ENCODE data around the gene THSD4. TPM values are rescaled to one million over a fixed set of nuclear protein-coding genes. Genes with fewer than 3 reads are reported as not detected.

THSD4 gene
- total and polyA plus RNA-seq, 9 of the 15 experiments (the other 6 are each of a cell fraction or from before 2014, with no cell fraction given): 0.04 TPM; not detected in 5

DNA sequence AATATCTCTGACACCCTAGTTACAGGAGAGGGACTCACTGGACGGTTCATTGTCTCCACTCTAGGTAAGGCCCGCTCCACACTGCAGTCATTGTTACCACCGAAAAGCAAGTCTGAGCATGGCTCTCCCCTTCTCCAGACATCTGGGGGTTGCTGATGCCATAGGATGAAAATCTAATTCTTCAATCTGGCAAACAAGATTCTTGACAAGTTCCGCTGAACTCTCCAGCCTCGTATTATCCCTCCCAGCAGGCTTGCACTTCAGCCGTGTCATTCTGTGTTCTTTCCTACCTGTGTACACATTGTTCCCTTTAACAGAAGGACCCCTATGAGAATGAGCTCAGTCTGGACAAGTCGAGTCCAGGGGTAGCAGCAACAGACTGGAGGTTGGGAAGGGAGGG lies 542.8 kb downstream of the THSD4 start:
- no peak for DNase-seq (ENCODE audit: extremely low read depth in 1 of 4, low spot score in 3 of 4)
- H2AFZ ChIP-seq (ENCODE audit: low read depth, low read length): no peak overlapping the region
- WGBS (ENCODE audit: insufficient coverage, low coverage, missing lambda C conversion rate): 1% methylated on average over 7 of the region's 7 CpGs
- no peaks in the 10 kb centered on the region for H3K9me1 ChIP-seq (ENCODE audit: control insufficient read depth, insufficient read depth, low read length)
- no peaks in the 10 kb centered on the region; the same call in 1 of the 2 replicates for H4K20me1 ChIP-seq (replicated peaks; ENCODE audit: control insufficient read depth, insufficient read depth, low read length)
- ATAC-seq: no peak
- no peak overlapping the region for H3K9ac ChIP-seq (ENCODE audit: insufficient read depth in 1 of 2, low read depth in 2 of 2, low read length in 2 of 2)
- no peak overlapping the region for H3K4me3 ChIP-seq
- intact Hi-C loops (cut with micrococcal nuclease) (no loop called here), in situ Hi-C loops (cut with MboI) (no loop called here)
- no peak overlapping the region for H3K4me2 ChIP-seq (ENCODE audit: insufficient read depth, low read length)
- H3K79me2 ChIP-seq (ENCODE audit: control insufficient read depth, insufficient read depth, low read length): no peaks in the 10 kb centered on the region
- FAIRE-seq: no peak
- CTCF ChIA-PET (ENCODE audit: low intra/inter-chr PET ratio): no interaction called here
- BruUV-seq (replicated peaks): no TSS peak
- peaks cover 9 to 17% of the 10 kb centered on the region in 2 experiments; a peak in 3 of 5 replicates for H3K27me3 ChIP-seq (ENCODE audit: control insufficient read depth in 2 of 2, insufficient read depth in 2 of 2, low read length in 2 of 2)
- H3K36me3 ChIP-seq (ENCODE audit: control insufficient read depth, insufficient read depth, low read length): no peaks in the 10 kb centered on the region
- H3K4me1 ChIP-seq (replicated peaks in 1 of 2; ENCODE audit: control insufficient read depth in 2 of 2, insufficient read depth in 2 of 2, low read length in 2 of 2): no peaks in the 10 kb centered on the region
- POLR2A ChIA-PET: no interaction called here
- TF ChIP-seq, protein P1, sequence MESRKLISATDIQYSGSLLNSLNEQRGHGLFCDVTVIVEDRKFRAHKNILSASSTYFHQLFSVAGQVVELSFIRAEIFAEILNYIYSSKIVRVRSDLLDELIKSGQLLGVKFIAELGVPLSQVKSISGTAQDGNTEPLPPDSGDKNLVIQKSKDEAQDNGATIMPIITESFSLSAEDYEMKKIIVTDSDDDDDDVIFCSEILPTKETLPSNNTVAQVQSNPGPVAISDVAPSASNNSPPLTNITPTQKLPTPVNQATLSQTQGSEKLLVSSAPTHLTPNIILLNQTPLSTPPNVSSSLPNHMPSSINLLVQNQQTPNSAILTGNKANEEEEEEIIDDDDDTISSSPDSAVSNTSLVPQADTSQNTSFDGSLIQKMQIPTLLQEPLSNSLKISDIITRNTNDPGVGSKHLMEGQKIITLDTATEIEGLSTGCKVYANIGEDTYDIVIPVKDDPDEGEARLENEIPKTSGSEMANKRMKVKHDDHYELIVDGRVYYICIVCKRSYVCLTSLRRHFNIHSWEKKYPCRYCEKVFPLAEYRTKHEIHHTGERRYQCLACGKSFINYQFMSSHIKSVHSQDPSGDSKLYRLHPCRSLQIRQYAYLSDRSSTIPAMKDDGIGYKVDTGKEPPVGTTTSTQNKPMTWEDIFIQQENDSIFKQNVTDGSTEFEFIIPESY (CRISPR knock-in tag; IDR thresholded peaks at IDR 0.05): no peak
- TF ChIP-seq ZNF75A (CRISPR knock-in tag; IDR thresholded peaks at IDR 0.05): no peak
- no peak for TF ChIP-seq SRF (CRISPR knock-in tag; IDR thresholded peaks at IDR 0.05)
- no peak for TF ChIP-seq MECOM (CRISPR knock-in tag; IDR thresholded peaks at IDR 0.05)
- no peak for TF ChIP-seq TOE1 (IDR thresholded peaks at IDR 0.05; ENCODE audit: borderline replicate concordance)
- no peak for TF ChIP-seq TOE1 (CRISPR knock-in tag; IDR thresholded peaks at IDR 0.05; ENCODE audit: borderline replicate concordance, low read depth)
- no peak for TF ChIP-seq RBM34 (IDR thresholded peaks at IDR 0.05; ENCODE audit: borderline replicate concordance, insufficient read depth, low read length)
- TF ChIP-seq, protein P2, sequence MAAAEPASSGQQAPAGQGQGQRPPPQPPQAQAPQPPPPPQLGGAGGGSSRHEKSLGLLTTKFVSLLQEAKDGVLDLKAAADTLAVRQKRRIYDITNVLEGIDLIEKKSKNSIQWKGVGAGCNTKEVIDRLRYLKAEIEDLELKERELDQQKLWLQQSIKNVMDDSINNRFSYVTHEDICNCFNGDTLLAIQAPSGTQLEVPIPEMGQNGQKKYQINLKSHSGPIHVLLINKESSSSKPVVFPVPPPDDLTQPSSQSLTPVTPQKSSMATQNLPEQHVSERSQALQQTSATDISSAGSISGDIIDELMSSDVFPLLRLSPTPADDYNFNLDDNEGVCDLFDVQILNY (CRISPR knock-in tag; IDR thresholded peaks at IDR 0.05): no peak
- no peak for TF ChIP-seq MEF2D (tag; conservative IDR thresholded peaks at IDR 0.05; ENCODE audit: low read depth)
- no peak for TF ChIP-seq MCM7 (IDR thresholded peaks at IDR 0.05)
- TF ChIP-seq THRAP3 (IDR thresholded peaks at IDR 0.05; ENCODE audit: borderline replicate concordance): no peak
- no peak for TF ChIP-seq ZNF551 (CRISPR knock-in tag; IDR thresholded peaks at IDR 0.05)
- no peak for TF ChIP-seq RBM17 (IDR thresholded peaks at IDR 0.05; ENCODE audit: borderline replicate concordance, low read depth, low read length)
- no peak overlapping the region for H3K27ac ChIP-seq (ENCODE audit: extremely low read depth, low read depth, low read length)
- no peaks in the 10 kb centered on the region for H3K9me3 ChIP-seq (replicated peaks; ENCODE audit: control insufficient read depth, insufficient read depth, low read depth, low read length)
